Stimulated activated CD8-positive, alpha-beta memory T cell treated with anti-CD3 and anti-CD28 coated beads, Interleukin-7, amount 100 ng/mL, for 4 hours (primary cell): ENCODE data around the gene SEH1L.
"Not testable (repeated sequence)": the region's sequence is repeated elsewhere in the genome, so short reads cannot be mapped to it uniquely, and the experiment has no call there.

Experiments
- DNase-seq, 2 donors: peaks; one replicate each; pipeline ENCODE4 v3.0.0-alpha.2; 2020; ENCODE audit warnings: low read depth in 2 of 2

Gene SEH1L

DNA sequence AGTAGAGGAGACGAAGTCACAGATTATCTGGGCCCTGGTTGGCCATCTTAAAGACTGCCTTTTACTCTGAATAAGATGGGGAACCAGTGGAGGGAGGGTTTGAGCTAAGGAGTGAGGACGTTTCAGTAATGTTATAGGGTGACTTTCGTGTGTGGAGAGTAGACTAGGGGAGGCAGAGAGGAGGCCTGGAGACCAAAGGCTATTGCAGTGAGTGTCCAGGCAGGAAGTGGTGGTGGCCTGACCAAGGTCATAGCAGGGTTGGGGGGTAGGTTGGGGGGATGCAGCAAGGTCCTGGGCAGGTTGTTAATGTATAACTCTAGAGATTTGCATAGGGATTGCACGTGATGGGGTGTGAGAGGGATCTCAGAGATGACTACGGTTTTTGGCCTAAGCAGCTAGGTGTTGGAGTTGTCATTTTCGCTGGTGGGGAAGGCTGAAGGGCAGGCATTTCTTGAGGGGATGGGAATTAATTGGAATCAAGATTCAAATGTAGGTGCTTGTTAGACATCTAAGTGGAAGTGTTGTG is 48.2 kb downstream of the SEH1L start:
- DNase-seq: no peak

DNA sequence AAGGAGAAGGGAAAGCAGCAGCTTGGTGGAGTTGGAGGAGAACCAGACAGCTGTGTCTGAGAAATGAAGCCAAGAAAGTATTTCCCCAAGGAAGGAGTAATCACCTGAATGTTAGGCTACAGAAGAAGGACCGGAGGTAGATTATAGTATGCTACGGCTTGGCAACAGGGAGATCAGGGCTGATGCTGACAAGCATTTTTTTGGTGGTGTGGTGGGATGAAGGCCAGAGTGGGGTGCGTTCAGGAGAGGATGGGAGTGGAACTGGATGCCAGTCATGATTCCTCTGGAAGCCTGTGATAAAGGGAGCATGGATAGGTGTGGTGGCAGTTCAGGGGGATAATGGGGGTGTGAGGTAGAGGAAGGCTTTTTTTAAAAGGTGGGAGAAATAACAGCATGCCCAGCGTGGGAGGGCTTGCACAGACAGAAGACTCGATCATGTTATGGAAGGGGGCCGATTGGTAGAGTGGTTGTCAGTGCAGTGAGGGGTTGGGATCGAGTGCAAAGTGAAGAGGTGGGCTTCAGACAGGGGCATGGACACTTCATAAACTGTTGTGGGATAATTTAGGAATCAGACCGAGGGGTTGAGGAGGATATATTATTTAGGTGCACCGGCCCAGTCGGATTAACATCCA is 49.0 kb downstream of the SEH1L start:
- DNase-seq: no peak

DNA sequence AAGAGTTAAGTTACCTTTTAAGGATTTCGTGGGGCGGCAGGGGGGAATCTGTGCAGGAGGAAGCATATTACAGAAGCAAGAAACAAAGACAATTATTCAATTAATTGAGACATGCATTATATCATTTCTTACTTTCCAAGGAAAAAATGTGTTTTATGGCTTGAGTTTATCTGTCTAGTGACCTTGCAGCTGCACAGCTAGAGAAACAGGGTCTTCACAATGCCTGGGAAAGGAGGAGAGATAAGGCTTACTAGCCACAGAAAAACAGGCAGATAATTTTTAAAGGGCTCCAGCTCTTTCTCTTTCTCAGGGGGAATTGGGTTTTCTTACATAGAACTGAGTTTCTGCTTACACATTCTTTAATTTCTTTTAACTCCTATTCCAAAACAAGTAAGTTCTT is 49.5 kb downstream of the SEH1L start:
- DNase-seq: not testable (repeated sequence)

DNA sequence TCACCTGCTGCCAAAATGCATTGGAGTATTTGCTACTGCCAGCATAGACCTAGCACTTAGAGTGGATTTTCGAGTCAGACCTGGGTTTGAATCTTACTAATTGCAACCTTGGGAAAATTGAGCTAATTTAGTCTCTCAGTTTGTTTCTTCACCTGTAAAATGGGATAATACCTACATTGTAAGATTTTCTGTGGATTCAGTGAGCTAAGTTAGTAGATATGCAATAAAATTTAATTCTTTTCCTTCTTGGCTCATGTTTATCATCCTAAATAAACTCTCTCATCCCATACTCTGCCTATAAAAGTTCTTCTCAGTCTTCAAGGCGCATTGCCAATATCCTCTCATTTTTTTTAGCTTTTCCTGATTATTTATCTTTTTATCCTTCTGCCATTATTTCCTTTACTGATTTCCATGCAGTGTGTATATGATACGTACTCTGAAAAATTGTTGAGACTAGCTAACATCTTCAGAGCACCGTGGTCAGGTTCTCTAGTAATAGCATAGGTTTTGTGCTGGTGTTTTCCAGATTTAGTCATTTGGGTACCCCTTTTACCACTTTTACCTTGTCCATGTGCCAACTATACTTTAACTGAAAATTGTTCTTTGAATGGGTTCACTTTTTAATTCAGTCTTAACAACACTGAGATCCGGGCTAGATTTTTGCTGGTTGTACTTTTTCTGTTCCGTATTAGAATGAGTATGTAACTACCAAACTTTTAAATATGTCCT is 50.7 kb downstream of the SEH1L start:
- DNase-seq: no peak

DNA sequence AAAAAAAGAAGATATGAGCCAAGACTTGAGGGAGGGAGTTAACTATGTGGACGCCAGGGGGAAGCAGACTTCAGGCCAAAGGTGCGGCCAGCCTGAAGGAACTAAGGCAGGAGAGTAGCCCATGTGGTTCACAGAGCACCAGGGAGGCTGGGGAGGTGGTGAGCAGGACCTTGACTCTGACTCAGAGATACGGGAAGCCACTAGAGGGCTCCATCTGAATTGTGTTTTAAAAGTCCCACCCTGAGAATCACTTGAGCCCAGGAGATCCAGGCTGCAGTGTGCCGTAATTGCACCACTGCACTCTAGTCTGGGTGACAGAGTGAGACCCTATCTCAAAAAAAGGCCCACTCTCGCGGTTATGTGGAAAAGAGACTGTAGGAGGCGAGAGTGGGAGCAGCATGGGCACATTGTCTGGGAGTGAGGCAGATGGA is 55.7 kb downstream of the SEH1L start:
- DNase-seq: no peak

DNA sequence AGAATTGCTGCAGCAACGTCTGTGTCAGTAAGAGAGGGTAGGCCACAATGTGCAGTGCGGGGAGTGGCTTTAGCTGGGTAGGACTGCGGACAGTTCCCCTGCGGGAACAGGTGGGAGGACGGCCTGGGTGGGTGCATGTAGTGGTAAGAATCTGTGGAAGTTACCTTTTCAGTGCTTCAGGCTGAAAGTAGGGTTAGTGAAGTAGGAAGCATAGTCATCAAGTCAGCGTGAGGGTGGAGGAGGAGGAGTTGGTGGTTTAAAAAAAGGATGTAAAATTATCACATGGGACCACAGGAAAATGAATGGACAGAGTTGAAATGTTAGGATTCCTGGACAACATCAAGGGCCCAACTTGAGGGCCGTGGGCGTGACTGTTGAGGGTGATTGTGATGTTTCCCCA is 56.6 kb downstream of the SEH1L start:
- DNase-seq: no peak

DNA sequence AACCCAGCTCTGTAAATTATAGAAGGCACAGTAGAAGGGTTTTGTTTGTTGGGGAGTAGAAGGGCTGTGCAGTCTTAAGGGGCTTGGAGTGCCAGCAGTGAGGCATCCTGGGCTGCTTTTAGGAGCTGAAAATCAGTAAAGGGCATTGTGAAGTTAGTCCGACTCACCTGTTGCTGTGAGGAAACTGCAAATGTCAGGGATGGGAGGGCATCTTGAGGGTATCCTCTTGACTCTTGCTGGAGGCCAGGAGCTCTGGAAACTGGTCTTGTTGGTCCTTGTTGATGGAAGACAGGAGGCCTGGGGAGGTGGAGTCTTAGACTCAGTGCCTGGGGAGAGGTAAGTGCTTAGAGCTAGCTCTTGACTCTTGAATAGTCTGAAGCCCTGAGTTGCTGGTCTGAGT is 57.5 kb downstream of the SEH1L start:
- no peak for DNase-seq

DNA sequence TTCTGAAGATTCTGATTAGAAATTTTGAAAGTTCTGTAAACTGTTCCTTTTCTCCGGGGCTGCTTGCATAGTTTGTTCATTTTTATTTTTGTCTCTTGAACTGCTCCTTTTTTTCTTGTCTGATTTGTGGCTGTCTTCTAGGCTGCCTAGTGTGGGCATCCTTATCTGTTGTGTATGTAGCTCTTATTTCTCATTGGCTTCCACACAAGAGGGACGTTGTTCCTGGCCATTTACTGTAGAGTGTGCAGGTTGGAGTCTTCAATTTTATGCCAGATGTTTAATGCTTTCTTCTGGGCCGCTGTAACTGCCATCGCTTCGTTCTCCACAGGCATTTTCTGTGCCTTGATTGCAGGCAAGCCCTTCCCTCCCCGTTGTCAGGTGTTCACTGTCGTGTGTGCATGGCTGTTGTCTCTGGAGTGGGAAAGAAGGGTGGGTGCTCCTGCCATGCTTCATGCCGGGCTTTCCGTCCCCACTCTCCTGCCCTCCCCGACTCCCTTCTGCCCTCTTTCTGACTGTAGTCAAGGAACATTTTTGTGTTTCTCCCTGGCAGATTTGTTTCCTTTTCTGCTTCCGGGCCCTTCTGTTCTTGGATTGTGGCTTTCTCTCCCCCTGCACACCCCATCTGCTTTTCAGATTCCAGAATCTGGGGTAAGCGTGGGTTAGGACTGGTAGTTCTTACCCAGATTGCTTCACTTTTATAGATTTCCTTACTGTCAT is 58.9 kb downstream of the SEH1L start:
- no peak for DNase-seq

DNA sequence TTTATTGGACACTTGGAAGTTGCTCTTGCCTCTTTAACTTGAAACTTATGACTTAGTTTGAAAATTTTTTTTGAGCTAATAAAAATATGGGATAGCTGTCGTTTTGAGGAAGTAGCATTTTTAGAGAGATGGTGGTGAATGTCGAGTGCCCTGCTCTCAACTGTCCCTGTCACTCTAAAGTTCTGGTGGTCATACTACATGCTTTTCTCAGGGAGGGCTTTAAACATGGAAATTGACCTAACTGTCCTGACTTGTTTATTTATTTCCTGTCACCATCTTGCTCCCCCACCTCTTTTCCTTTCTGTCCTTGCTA is 59.4 kb downstream of the SEH1L start:
- no peak for DNase-seq

DNA sequence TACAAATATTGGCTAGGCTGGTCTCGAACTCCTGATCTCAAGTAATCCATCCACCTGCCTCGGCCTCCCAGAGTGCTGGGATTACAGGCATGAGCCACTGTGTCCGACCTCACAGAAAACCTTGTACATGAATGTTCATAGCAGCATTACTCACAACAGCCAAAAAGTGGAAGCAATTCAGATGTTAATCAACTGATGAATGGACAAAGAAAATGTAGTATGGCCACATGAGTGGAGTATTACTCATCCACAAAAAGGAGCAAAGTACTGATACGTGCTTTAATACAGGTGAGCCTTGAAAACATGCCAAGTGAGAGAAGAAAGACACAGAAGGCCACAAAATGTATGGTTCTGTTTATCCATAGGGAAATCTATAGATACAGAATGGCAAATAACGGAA is 63.9 kb downstream of the SEH1L start:
- DNase-seq: no peak

DNA sequence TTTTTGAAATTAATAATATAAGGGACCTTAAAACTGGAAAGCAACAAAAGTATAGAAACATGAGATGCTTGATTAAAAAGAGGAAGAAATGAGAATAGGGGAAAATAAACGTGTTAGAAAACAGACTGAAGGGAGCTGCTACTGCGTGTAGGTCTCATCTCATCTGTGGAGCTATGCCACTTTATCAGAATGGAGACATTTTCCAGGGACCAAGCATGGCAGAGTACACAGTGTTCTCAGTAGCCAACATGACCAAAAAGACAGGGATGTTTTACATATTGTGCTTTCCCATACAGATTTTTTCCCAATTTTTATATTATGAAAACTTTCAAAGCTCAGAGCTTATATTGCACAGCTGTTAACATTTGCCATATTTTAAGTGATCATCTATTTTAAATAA is 66.4 kb downstream of the SEH1L start:
- no peak for DNase-seq

DNA sequence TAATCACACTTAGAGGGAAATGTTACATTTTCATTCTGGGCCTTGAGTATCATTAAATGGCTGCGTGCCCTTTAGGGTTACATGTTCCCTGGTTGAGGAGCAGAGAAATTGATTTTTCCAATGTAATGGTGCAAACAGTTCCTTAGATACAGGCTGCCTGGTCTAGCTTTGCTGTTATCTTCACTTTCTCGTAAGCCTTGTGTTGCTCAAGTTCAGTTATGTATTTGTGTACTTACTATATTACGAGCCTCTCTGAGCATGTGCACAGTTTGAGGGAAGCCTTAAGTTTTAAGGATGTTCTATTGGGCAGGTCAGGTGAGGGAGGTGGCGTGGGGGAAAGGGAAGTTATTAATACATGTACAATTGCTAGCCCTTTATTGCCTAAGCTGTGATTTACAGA is 67.0 kb downstream of the SEH1L start:
- DNase-seq: no peak

DNA sequence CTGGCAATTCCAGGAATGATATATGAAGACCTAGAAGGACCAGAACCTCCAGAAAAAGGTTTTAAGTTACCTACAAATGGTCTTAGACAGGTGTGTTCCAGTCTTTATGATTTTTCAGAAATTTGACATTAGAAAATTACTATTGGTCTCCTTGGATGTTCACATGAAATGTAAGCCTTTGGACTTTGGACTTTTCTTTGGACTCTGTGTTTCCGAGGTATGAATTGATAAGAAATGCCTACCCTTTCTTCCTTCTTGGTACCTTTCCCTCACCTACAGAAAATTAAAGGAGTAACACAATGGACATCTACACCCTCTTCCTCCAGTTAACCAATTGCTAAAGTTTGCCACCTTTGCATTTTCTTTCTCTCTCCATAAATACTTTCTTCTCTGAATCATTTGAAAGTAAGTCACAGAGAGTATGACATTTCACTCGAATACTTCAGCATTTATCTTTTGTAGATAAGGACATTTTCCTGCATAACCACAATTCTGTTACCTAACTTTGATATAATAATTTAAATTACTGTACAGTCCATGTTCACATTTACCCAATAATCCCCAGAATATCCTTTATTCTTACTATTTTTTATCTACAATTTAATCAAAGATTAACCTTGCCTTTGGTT is 69.5 kb downstream of the SEH1L start:
- no peak for DNase-seq

DNA sequence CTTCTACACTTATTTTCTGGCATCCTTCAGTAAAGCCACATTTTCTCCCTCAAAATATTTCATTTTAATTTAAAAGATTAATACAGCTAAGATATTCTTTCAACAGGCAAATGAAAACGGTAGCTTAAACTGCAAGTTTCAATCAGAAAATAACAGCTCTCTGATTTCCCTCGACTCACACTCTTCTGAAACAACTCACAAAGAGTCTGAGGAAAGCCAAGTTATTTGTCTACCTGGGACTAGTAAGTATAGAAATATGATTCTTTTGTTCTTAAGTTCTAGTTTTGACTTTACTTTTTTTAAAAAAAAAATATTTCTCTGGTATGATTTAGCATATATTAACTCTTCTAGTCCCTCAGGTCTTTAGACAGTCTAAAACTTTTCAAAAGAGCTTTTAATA is 70.6 kb downstream of the SEH1L start:
- DNase-seq: no peak

DNA sequence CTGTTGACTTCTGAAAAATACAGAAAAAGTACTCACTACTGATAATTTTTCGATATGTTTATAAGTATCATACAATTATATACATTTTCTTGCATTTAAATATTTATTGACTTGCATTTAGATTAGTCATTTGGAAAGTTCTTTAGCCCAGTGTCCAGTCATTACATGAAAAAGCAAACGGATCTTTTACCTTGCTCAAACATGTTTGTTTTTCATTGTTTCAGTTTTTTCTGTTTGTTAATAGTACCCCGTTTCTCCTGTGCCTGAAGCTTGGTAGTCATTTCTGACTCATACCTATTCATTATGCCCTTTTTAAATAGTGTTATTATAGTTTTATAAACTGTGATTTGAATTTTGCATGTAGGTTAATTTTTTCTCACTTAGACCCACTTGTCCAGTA is 71.5 kb downstream of the SEH1L start:
- DNase-seq: no peak

DNA sequence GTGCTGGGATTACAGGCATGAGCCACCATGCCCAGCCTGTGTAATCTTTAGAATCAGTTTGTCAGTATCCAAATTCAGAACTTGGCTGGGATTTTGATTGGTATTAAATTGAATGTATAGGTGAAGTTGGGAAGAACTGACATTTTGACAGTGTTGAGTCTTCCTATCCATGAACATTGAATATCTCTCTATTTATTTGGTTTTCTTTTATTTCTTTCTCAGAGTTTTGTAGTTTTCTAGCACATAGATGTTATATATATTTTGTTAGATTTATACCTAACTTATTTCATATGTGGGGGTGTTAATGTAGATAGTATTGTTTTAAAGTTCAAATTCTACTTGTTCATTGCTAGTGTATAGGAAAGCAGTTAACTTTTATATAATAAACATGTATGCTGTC is 74.8 kb downstream of the SEH1L start:
- DNase-seq: no peak

DNA sequence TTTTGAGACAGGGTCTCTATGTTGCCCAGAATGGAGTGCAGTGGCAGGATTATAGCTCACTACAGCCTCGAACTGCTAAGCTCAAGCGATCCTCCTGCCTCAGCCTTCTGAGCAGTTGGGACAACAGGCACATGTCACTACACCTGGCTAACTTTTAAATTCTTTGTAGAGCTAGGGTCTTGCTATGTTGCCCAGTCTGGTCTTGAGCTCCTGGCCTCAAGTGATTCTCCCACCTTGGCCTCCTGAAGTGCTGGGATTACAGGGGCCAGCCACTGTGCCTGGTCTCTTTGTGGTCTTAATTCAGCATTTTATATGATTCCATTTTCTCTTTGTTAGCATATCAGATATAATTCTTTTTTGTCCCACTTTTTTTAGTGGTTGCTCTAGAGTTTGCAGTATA is 77.4 kb downstream of the SEH1L start:
- DNase-seq: no peak

DNA sequence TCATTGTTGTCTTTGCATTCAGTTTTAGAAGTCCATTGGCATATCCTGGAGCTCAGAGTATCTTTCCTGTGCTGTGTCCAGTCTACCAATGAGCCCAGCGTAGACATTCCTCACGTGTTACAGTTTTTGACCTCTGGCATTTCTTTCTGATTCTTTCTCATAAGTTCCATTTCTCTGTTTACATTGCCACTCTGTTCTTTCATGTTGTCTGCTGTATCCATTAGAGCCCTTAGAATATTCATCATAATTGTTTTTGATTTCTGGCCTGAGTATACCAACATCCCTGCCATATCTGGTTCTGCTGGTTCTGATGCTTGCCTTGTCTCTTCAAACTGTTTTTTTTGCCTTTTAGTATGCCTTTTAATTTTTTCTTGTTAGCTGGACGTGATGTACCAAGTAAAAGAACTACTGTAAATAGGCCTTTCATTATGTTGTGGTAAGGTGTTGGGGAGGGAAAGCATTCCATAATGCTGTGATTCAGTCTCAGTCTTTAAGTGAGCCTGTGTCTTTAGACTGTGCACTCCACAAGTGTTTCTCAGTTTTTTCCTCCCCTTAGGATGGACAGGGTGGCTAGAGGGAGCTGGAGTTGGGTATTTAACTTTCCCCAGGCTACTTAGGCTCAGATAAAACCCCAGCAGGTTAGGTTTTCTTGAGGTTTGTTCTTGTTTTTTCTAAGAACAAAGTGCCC is 78.9 kb downstream of the SEH1L start:
- DNase-seq: no peak

DNA sequence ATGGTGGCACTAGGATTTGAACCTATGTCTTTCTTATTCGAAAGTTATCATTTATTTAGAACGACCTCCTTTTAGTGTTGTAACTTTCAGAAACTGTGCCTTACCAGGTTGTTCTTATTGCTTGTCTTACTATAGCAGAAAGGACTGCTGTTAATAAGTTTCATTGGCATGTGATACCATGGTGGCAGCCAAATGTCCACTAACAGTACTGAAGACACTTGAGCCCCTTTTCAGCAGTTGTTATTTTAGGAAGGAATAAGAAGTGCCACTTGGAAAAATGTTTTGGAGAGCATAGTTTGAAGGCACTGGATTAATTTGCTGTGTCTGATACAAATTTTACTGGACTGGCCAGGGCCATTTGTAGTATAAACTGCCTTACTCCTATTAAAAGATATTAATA is 81.1 kb downstream of the SEH1L start:
- DNase-seq: no peak

DNA sequence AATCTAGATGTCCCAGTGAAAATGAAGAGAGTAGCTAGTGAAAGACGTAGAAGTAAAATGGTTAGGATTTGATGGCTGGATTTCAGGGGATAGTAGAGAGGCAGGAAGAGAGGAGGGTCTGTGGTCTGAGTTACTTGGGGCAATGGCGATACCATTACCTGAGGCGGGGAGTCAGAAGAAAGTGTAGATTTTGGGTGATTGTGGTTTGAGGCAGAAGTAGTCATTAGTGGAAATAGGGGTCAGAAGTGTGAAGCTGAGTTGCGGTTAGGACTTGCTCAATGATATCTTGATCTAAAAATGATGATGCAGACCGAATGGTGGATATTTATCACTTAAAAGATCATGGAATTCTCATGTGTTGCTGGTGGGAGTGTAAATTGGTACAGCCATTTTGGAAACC is 84.4 kb downstream of the SEH1L start:
- no peak for DNase-seq

DNA sequence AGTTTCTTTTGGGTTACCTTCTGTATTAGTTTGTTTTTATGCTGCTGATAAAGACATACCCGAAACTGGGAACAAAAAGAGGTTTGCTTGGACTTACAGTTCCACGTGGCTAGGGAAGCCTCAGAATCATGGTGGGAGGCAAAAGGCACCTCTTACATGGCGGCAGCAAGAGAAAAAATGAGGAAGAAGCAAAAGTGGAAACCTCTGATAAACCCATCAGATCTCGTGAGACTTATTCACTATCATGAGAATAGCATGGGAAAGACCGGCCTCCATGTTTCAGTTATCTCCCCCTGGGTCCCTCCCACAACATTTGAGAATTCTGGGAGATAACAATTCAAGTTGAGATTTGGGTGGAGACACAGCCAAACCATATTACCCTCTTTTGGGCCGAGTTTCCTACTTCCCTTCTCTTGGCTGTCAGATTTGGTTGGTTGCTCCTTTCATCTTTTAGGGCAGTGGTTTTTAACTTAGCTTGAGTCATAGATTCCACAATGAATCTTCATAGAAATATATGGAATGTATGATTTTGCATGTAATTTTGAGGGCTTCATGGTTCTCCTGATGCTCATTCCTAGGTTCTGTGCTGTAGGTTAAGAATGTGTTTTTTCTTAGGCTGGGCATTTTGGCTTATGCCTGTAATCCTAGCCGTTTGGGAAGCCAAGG is 87.6 kb downstream of the SEH1L start:
- DNase-seq: no peak
